ENCODE data around the gene DDX1. TPM values are rescaled to one million over a fixed set of nuclear protein-coding genes. Genes with fewer than 3 reads are reported as not detected.

The DDX1 gene
- polyA plus RNA-seq, 3 donors: 14.1 to 35.4 (median 30.1) TPM

DNA sequence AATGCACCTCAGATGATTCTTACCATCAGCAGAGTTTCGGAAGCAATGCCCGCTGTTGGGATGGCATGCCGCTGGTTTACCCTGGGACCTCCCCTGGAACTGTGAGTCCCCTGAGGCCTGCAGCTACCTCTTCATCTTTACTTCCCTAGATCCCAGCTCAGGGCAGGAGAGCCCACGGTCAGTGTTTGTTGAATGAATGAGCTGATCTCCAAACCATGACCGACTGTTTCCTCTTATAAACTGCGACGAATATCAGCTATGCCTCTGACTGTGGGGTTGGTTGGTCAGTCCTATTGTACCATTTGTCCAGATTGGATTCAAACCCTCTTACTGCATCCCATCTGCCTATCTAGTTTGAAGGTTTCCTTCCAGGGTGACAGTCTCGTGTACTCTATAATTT is 64.4 kb downstream of the DDX1 start:
- peaks cover 2% of the 10 kb centered on the region for H3K4me1 Mint-ChIP-seq
- Histone ChIP-seq H4K20me1 (ENCODE audit: insufficient read depth, low read length) (no peaks in the 10 kb centered on the region), H3K4me3 (replicated peaks in 1 of 3; ENCODE audit: low read depth in 2 of 3, low read length in 3 of 3) (no peak overlapping the region)

DNA sequence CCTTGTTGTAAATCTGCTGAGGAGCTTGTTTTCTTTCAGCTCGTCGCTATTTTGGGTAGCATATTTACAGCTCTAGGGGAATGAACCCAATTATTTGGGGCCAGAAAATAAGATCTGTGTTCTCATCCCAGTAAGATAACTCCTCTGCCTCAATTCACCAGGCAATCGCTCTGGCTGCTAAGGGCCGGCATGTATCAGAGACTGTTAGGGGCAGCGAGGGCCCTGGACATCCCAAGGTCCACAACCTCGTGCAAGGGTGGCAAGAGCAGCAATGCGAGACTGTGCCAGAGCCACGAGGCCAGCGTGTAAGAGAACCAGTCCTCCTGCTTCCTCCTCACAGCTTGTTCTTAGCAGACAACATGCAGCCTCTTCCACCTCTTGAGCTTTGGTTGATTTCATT is 66.1 kb downstream of the DDX1 start:
- peaks cover 4% of the 10 kb centered on the region for H3K4me1 Mint-ChIP-seq
- no peak overlapping the region for H3K27ac Mint-ChIP-seq
- no peak overlapping the region for H2AFZ ChIP-seq (ENCODE audit: insufficient read depth, low read depth, low read length, poor library complexity, severe bottlenecking)
- H3K27ac ChIP-seq (ENCODE audit: low read depth in 1 of 2, low read length in 2 of 2): no peak overlapping the region
- H3K9me3 Mint-ChIP-seq: peaks cover 0 to 4% (median 0%) of the 10 kb centered on the region in 7 donors
- no peak overlapping the region for H3K4me2 ChIP-seq (replicated peaks; ENCODE audit: extremely low read depth, low read length, poor library complexity, severe bottlenecking)
- DNase-seq: no peak
- H3K27me3 Mint-ChIP-seq (ENCODE audit: low read depth in 3 of 3): peaks cover 0 to 3% (median 0%) of the 10 kb centered on the region in 3 donors
- no peaks in the 10 kb centered on the region for H3K27me3 ChIP-seq (ENCODE audit: control insufficient read depth in 2 of 2, insufficient read depth in 2 of 2, low read length in 2 of 2)
- no peak overlapping the region for H3K4me3 ChIP-seq (replicated peaks in 1 of 3; ENCODE audit: low read depth in 2 of 3, low read length in 3 of 3)
- no peak overlapping the region for H3K4me3 Mint-ChIP-seq
- no peaks in the 10 kb centered on the region for H3K36me3 ChIP-seq (replicated peaks in 1 of 2; ENCODE audit: control insufficient read depth in 1 of 2, insufficient read depth in 2 of 2, low read length in 2 of 2)
- H3K36me3 Mint-ChIP-seq: no peaks in the 10 kb centered on the region
- TF ChIP-seq, protein P1, sequence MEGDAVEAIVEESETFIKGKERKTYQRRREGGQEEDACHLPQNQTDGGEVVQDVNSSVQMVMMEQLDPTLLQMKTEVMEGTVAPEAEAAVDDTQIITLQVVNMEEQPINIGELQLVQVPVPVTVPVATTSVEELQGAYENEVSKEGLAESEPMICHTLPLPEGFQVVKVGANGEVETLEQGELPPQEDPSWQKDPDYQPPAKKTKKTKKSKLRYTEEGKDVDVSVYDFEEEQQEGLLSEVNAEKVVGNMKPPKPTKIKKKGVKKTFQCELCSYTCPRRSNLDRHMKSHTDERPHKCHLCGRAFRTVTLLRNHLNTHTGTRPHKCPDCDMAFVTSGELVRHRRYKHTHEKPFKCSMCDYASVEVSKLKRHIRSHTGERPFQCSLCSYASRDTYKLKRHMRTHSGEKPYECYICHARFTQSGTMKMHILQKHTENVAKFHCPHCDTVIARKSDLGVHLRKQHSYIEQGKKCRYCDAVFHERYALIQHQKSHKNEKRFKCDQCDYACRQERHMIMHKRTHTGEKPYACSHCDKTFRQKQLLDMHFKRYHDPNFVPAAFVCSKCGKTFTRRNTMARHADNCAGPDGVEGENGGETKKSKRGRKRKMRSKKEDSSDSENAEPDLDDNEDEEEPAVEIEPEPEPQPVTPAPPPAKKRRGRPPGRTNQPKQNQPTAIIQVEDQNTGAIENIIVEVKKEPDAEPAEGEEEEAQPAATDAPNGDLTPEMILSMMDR (IDR thresholded peaks at IDR 0.05): no peak
- H4K20me1 ChIP-seq (ENCODE audit: insufficient read depth, low read length): no peaks in the 10 kb centered on the region
- intact Hi-C loops (cut with micrococcal nuclease): no loop called here
- H3K79me2 ChIP-seq (ENCODE audit: insufficient read depth, low read length): no peaks in the 10 kb centered on the region
- H3K4me1 ChIP-seq (ENCODE audit: control insufficient read depth in 1 of 2, insufficient read depth in 2 of 2, low read length in 2 of 2): no peaks in the 10 kb centered on the region
- H3K9me3 ChIP-seq (replicated peaks in 1 of 2; ENCODE audit: control insufficient read depth in 1 of 2, insufficient read depth in 1 of 2, low read length in 2 of 2): no peaks in the 10 kb centered on the region
- no peak overlapping the region for H3K9ac ChIP-seq (ENCODE audit: insufficient read depth, low read length, poor library complexity, severe bottlenecking)
- 100% methylated on average over 4 of the region's 9 CpGs for WGBS (ENCODE audit: insufficient coverage)

More for the DNA sequence above, 64.4 kb downstream of the DDX1 start:
- Histone ChIP-seq H2AFZ (ENCODE audit: insufficient read depth, low read depth, low read length, poor library complexity, severe bottlenecking) (no peak overlapping the region), H3K9ac (ENCODE audit: insufficient read depth, low read length, poor library complexity, severe bottlenecking) (no peak overlapping the region), H3K36me3 (replicated peaks in 1 of 2; ENCODE audit: control insufficient read depth in 1 of 2, insufficient read depth in 2 of 2, low read length in 2 of 2) (no peaks in the 10 kb centered on the region), H3K4me2 (replicated peaks; ENCODE audit: extremely low read depth, low read length, poor library complexity, severe bottlenecking) (no peak overlapping the region), H3K27me3 (ENCODE audit: control insufficient read depth in 2 of 2, insufficient read depth in 2 of 2, low read length in 2 of 2) (no peaks in the 10 kb centered on the region), H3K4me1 (ENCODE audit: control insufficient read depth in 1 of 2, insufficient read depth in 2 of 2, low read length in 2 of 2) (no peaks in the 10 kb centered on the region), H3K79me2 (ENCODE audit: insufficient read depth, low read length) (no peaks in the 10 kb centered on the region), H3K9me3 (replicated peaks in 1 of 2; ENCODE audit: control insufficient read depth in 1 of 2, insufficient read depth in 1 of 2, low read length in 2 of 2) (no peaks in the 10 kb centered on the region), H3K27ac (ENCODE audit: low read depth in 1 of 2, low read length in 2 of 2) (no peak overlapping the region)
- intact Hi-C loops (cut with micrococcal nuclease): no loop called here
- TF ChIP-seq, protein P1 (IDR thresholded peaks at IDR 0.05): no peak
- 86% methylated on average over 3 of the region's 8 CpGs for WGBS (ENCODE audit: insufficient coverage)
- Mint-ChIP-seq H3K27me3 (ENCODE audit: low read depth in 3 of 3) (peaks cover 0 to 3% (median 0%) of the 10 kb centered on the region in 3 donors), H3K27ac (no peak overlapping the region), H3K4me3 (no peak overlapping the region), H3K36me3 (no peaks in the 10 kb centered on the region), H3K9me3 (peaks cover 0 to 4% (median 0%) of the 10 kb centered on the region in 7 donors)
- DNase-seq: no peak
